Pancreas (tissue), 10 donors: Measurements from ENCODE around the gene CD81. TPM values are rescaled to one million over a fixed set of nuclear protein-coding genes. Genes with fewer than 3 reads are reported as not detected.

Source experiments
- ATAC-seq, 4 donors: fragments of 200-7000 bp; cut with Tn5 transposase; one replicate each; pipeline versions ENCODE4 v1.8.0 to v1.9.1; 2020; ENCODE audit warnings: mild to moderate bottlenecking in 4 of 4, moderate library complexity in 4 of 4
- DNase-seq, 6 donors: peaks; one replicate each; pipeline ENCODE4 v3.0.0-alpha.2; 2020
- FAIRE-seq: peaks from 2 replicates; lab custom pipeline; 2012; peaks lifted over from hg19 to GRCh38; lab: Jason Lieb, UNC
- H3K27ac ChIP-seq, 4 donors: fragments of 200-600 bp; sonication (generic); 1 replicate in 3 of 4; 2 replicates in 1 of 4; pipeline versions ENCODE4 v1.5.0 to v1.8.0; 2020
- H3K27me3 ChIP-seq, 4 donors: fragments of 200-600 bp; one replicate each; pipeline ENCODE4 v1.8.0; 2021
- H3K36me3 ChIP-seq, 3 donors: fragments of 200-600 bp; sonication (generic) in 1 of 3; one replicate each; pipeline versions ENCODE4 v1.5.0 to v1.8.0; 2020 to 2021
- H3K4me1 ChIP-seq, 3 donors: fragments of 200-600 bp; one replicate each; pipeline ENCODE4 v1.8.0; 2021
- H3K4me3 ChIP-seq, 4 donors: fragments of 200-600 bp; sonication (generic) in 2 of 4; one replicate each; pipeline versions ENCODE4 v1.5.0 to v1.8.0; 2020 to 2021
- H3K9me3 ChIP-seq, 4 donors: fragments of 200-600 bp; one replicate each; pipeline ENCODE4 v1.8.0; 2021
- WGBS, 2 donors: extraction: QIAGEN DNeasy Blood & Tissue Kit; methylation state at CpG; one replicate each; pipeline ENCODE4 v1.1.7; 2013; 5-methylcytosine and 5-hydroxymethylcytosine counted together
- intact Hi-C, 3 donors: fragments of 100-400 bp; cut with DNase I; formaldehyde crosslinking; loops; one replicate each; pipeline versions ENCODE4 v1.11.1 to v1.14.2; 2022
- polyA plus RNA-seq, 2 donors: library from polyadenylated mRNA; stranded (reverse); fragments of 200-250 nt; gene quantifications; one replicate each; pipeline ENCODE4 v1.2.3, GENCODE V29; 2013
- total RNA-seq, 6 donors: library from RNA; stranded (reverse); fragmentation: NEBNext Ultra II Directional in 4 of 6; extraction: Animal tissue kit (Norgen Biotek cat#: 25700) in 4 of 6; gene quantifications; one replicate each; pipeline versions ENCODE4 v1.2.1 to v1.2.4, GENCODE V29; 2021 to 2023
- TF ChIP-seq, protein P1 (sequence below), 4 donors: fragments of 200-600 bp; sonication (generic) in 3 of 4; IDR thresholded peaks; one replicate each; pipeline versions ENCODE4 v1.5.0 to v1.8.0; 2021; ENCODE audit warnings: antibody characterized with exemption in 4 of 4
- donor health status: healthy with polysubstance abuse.
- donor health status: DM: no; HTN: no; CAD: no; lungs with moderate emphysema.
- donor health status: DM: no; HTN: no; CAD: no.
- donor health status: control.
- donor health status: control.
- donor health status: Bipolar disorder and iron deficiency.
- donor health status: DM: yes; HTN: yes; CAD: no.
- donor health status: DM: no; HTN: no; CAD: no.
- donor health status: DM: no; HTN: no; CAD: no.
- donor health status: DM: yes; HTN: yes; CAD: no.

CD81 gene
- total and polyA plus RNA-seq, 8 donors: 154 to 392 (median 236) TPM

DNA sequence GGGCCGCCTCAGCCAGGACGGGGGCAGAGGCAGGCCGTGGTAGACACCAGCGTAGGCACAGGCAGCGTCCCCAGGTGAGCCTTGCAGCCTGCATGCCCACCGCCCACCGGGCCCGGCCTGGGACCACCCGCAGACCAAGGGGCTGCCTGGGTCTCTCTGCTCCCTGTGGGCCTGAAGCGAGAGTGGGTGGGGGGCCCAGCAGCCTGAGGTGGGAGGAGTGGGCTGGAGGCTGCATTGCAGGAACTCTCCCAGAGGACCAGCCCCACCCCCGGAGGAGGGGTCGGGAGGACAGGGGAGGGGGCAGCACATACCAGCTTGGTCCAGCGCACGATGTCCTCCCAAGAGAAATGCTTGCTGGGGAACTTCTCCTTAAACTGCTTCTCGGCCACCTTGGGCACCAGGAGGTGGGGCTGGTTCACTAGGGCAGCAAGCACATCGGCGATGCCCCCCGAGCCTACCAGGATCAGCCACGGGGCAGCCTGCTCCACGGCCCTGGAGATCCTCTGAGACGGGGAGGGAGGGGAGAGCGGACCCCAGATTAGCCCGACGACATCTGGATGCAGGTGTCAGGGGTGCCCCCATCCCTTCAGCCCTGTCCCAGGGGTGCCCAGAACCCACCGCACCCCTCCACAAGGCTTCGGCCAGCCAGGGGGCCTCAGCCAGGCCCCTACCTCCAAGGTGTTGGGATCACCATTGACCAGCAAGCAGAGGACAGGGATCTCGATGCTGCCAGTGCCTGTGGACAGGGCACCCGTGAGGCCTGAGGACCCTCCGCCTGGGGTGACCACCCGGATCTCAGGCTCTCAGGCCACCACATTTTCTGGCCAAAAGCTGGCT, 41.0 kb downstream of the CD81 start:
- no peak overlapping the region for H3K4me3 ChIP-seq
- no peak overlapping the region for H3K27ac ChIP-seq
- intact Hi-C loops: loop anchor here in 2 of 3 donors (5.0 to 10.0 kb wide), 2 partner anchors 111 to 223 kb away; no protein-coding TSS in a partner anchor
- no peaks in the 10 kb centered on the region for H3K27me3 ChIP-seq
- WGBS, 2 donors: 58 to 74% methylated on average over 29 to 30 of the region's 30 CpGs
- ATAC-seq (no peak), DNase-seq (peak in 2 of 6 donors; percentile 25 to 74), FAIRE-seq (no peak)
- TF ChIP-seq, protein P1, sequence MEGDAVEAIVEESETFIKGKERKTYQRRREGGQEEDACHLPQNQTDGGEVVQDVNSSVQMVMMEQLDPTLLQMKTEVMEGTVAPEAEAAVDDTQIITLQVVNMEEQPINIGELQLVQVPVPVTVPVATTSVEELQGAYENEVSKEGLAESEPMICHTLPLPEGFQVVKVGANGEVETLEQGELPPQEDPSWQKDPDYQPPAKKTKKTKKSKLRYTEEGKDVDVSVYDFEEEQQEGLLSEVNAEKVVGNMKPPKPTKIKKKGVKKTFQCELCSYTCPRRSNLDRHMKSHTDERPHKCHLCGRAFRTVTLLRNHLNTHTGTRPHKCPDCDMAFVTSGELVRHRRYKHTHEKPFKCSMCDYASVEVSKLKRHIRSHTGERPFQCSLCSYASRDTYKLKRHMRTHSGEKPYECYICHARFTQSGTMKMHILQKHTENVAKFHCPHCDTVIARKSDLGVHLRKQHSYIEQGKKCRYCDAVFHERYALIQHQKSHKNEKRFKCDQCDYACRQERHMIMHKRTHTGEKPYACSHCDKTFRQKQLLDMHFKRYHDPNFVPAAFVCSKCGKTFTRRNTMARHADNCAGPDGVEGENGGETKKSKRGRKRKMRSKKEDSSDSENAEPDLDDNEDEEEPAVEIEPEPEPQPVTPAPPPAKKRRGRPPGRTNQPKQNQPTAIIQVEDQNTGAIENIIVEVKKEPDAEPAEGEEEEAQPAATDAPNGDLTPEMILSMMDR (IDR thresholded peaks at IDR 0.05): no peak
- no peaks in the 10 kb centered on the region for H3K36me3 ChIP-seq
- H3K9me3 ChIP-seq: no peaks in the 10 kb centered on the region
- no peaks in the 10 kb centered on the region for H3K4me1 ChIP-seq

DNA sequence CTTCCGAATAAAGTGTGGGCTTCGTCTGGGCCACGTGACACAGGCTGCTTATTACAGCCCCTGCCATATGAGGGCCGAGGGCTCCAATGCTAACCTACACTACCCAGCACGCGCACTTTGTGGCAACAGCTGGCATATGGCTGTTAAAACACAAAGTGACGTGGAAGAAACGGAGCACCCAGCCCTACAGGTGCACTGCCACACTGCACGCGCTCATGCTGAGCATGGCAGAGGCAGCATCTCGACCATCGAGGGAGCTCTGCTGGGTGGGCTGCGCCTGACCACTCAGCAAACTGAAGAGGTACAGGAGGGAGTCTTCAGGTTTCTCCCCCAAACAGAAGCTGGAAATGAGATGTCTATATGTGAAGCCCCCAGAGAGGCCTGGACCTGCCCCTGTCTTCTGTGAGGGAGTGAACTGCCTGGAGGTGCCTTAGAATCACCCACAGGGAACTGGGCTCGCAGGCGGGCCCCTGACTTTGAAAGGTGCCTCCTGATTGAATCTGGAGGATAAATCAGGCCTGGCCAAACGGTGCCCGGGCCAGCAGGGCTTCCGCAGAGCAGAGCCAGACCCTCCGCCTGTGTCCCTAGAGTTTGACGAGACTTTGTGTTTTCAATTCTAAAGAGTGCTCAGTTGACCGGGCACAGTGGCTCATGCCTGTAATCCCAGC, 41.7 kb downstream of the CD81 start:
- TF ChIP-seq, protein P1 (IDR thresholded peaks at IDR 0.05): no peak
- DNase-seq (peak in 2 of 6 donors; percentile 22 to 28), FAIRE-seq (no peak), ATAC-seq (no peak)
- H3K4me1 ChIP-seq: no peaks in the 10 kb centered on the region
- H3K9me3 ChIP-seq: no peaks in the 10 kb centered on the region
- H3K27ac ChIP-seq: no peak overlapping the region
- WGBS, 2 donors: 61 to 70% methylated on average over 21 of the region's 21 CpGs
- H3K4me3 ChIP-seq: no peak overlapping the region
- no peaks in the 10 kb centered on the region for H3K27me3 ChIP-seq
- intact Hi-C loops: loop anchor here in 2 of 3 donors (5.0 to 10.0 kb wide), 2 partner anchors 112 to 224 kb away; no protein-coding TSS in a partner anchor
- H3K36me3 ChIP-seq: no peaks in the 10 kb centered on the region

DNA sequence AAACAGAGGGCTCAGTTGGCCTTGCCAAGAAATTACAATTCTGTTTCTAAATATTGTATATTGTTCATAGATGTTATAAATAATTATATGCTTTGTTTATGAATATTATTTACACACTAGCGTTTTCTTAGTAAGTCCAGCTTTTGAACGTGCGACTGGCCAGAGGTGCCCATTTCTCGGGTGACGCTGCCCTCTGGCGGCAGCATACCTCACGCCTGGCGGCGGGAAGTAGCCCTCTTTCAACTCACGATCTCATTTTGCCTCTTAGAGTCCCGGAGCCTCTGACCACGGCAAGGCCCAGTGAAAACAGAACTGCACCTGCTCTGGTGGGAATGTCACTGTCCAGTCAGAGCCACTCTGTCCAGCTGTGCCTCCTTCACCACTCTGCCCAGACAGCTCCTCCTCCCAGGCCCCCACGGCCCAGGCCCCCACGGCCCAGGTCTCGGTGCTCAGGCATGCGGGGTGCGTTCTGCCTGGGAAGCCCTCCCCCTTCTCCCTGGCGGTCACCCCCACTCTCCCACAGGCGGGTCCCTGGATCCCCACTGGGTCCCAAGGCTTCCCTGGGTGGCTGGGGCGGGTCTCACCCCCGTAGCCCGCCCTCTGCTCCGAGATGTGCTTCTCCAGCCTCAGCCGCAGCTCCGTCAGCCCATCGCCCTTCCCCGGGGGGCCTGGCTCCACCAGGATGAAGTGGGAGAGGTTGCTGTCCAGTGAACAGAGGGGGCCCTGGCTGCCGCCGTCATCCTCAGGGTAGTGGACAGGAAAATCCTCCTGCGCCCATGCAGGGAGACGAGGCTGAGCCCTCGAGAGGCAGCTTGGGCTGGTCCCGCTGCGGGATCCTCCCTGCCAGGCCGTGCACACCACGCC, 42.8 kb downstream of the CD81 start:
- intact Hi-C loops: loop anchor here (2.0 to 10.0 kb wide), 4 partner anchors 113 to 225 kb away; no protein-coding TSS in a partner anchor
- no peaks in the 10 kb centered on the region for H3K4me1 ChIP-seq
- no peak overlapping the region for H3K27ac ChIP-seq
- 46 to 56% methylated on average over 32 to 36 of the region's 36 CpGs for WGBS, 2 donors
- H3K9me3 ChIP-seq: no peaks in the 10 kb centered on the region
- DNase-seq (peak; percentile 53 to 89 (median 82)), FAIRE-seq (no peak), ATAC-seq (peak; percentile 78 to 89 (median 84))
- TF ChIP-seq, protein P1 (IDR thresholded peaks at IDR 0.05): peak; percentile 62 to 79 (median 66)
- H3K4me3 ChIP-seq: no peak overlapping the region
- no peaks in the 10 kb centered on the region for H3K27me3 ChIP-seq
- no peaks in the 10 kb centered on the region for H3K36me3 ChIP-seq

DNA sequence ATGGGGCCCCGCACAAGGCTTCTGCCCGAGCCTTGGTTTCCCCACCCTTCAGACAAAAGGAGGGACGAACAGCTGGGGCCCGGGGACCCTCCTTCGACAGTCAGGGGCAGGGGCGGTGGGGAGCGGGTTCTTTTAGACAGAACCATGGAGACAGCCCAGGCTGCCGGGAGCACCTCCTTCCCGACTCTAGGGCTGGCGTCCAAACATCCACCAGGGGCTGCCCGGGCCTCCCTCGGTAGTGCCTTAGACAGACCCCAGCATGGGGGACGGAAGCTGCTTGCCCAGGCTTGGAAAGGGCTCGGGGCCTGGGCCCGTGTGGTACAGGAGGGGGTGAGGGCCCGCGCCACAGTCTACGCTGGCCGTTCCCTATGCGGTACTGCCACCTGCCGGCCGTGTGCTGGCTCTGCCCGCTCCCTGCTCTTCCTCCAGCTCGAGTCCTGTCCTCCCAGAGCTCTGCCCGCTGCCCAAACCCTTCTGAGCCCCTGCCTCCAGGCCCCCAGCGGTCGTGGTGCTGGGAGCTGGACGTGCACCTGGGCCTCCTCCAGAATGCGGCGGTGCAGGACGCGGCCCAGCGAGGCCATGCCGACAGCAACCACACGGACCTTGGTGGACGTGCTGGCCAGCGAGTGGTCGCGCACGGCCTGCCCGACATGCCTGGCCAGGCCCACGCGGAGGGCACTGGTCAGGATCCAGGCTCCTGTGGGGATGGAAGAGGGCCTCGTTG, 43.6 kb downstream of the CD81 start:
- TF ChIP-seq, protein P1 (IDR thresholded peaks at IDR 0.05): peak; percentile 77 to 96 (median 92)
- intact Hi-C loops: loop anchor here in 2 of 3 donors (2.0 to 5.0 kb wide), 2 partner anchors 116 to 223 kb away; no protein-coding TSS in a partner anchor
- Histone ChIP-seq H3K4me1 (no peaks in the 10 kb centered on the region), H3K36me3 (no peaks in the 10 kb centered on the region), H3K27me3 (no peaks in the 10 kb centered on the region), H3K4me3 (no peak overlapping the region), H3K9me3 (no peaks in the 10 kb centered on the region), H3K27ac (no peak overlapping the region)
- ATAC-seq (peak; percentile 93 to 97 (median 95)), FAIRE-seq (no peak), DNase-seq (peak; percentile 59 to 92 (median 80))
- WGBS, 2 donors: 17 to 19% methylated on average over 42 to 44 of the region's 44 CpGs
